Left hindlimb (tissue), 1 donor: ENCODE results near the gene IL17B.
"Not testable (repeated sequence)": the region's sequence is repeated elsewhere in the genome, so short reads cannot be mapped to it uniquely, and the experiment has no call there.

ENCODE experiments used
- DNase-seq: peaks from one replicate; pipeline ENCODE4 v3.0.0-alpha.2; 2018

IL17B gene

GRCh38 chr5:149399775-149400174 is 20.7 kb upstream of the IL17B start:
- no peak for DNase-seq

DNA sequence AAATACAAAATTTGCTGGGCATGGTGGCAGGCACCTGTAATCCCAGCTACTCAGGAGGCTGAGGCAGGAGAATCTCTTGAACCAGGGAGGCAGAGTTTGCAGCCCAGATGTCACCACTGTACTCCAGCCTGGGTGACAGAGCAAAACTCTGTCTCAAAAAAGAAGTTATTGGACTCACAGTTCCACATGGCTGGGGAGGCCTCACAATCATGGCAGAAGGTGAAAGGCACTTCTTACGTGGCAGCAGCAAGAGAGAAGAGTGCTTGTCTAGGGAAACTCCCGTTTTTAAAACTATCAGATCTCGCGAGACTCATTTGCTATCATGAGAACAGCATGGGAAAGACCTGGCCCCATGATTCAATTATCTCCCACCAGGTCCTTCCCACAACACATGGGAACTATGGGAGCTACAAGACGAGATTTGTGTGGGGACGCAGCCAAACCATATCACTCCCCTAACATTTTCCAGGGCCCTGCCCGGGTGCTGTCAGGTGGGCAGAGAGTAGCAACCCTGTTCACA is 19.7 kb upstream of the IL17B start:
- DNase-seq, result not testable (repeated sequence)

GRCh38 chr5:149397530-149397929 is 18.4 kb upstream of the IL17B start:
- DNase-seq, result no peak

- not testable (repeated sequence) for DNase-seq
Observed at GRCh38 chr5:149394996-149395395, 15.9 kb upstream of the IL17B start.

DNA sequence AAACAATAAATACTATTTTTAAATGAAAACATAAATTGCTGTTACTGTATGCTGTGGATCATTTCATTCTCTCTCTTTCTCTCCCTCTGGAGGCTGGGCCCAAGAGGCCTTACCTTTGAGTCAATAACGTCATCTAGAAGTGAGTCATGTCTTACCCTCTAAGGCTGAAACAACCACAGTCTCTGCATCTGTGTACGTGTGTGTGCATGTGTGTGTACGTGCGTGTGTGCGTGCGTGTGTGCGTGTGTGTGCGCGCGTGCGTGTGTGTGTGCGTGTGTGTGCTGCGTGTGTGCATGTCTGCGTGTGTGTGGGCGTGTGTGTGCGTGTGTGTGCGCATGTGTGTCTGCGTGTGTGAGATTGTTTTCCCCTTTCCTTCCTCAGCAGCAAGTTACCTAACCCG is 13.6 kb upstream of the IL17B start:
- no peak for DNase-seq

- no peak for DNase-seq
Observed at GRCh38 chr5:149391524-149391923, 12.4 kb upstream of the IL17B start.

GRCh38 chr5:149391076-149391475 is 12.0 kb upstream of the IL17B start:
- DNase-seq, result not testable (repeated sequence)

DNA sequence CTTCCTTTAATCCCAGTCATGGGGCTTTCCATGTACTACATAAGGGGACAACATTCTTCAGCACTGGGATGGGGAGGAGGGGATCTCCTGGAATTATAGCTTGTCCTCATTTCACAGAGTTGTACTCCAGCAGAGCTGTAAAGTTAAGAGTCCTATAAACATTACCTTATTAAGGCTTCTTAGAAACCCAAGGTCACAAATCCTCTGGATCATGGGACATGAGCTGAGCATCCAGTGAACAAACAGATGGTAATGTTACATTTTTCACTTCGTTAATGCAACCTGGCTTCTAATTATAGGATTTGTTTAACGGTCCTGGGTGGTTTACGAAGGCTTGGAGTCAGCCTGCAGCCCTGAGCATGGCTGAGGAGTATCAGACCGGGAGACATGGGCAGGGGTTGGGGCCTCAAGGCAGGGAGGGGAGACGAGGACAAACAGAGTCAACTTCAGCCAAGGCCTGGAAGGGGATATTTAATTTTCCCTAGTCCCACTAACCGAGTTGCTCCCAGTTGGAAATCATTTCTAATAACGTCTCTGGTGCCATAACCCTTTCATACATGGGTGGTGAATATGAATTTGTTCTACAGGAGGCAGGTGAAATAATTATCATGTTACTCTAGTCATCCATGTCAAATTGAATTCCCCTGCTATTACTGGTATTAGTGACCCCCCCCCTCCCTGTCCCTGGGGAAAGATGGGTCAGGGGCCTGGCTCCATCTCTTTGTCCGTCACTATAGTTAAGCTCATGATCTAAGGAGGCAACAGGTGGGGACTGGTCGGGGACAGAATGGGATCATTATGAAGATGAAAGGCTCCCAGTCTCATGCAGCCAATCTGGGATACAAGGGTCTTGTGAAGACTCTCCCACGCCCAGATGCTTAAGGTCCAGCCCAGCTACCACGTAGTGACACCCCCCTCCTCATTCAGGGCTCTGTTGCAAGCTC is 10.7 kb upstream of the IL17B start:
- DNase-seq, result no peak

- no peak for DNase-seq
Observed at GRCh38 chr5:149388498-149389190, 9.6 kb upstream of the IL17B start.

GRCh38 chr5:149387982-149388381 is 8.9 kb upstream of the IL17B start:
- no peak for DNase-seq

DNA sequence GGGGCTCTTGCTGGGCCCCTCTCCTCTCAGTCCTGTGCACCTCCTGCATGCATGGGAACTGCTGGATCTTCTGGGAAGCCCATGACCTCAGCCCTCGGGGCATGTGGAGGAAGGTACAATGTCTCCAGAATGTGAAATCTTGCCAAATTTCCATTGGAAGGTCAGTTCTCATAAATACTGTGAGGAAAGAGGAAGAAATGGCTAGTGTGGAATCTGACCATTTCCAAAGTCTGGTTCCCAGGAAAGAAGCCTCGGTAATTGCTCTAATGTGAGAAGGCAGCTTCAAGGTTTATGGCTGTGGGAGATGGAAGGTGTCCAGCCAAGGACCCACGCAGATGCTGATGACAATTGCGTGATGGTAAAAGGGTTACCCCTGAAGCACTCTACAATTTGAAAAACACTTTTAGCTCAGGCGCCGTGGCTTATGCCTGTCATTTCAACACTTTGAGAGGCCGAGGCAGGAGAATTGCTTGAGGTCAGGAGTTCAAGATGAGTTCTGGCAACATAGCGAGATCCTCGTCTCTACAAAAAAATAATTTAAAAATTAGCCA is 8.1 kb upstream of the IL17B start:
- DNase-seq, result no peak

DNA sequence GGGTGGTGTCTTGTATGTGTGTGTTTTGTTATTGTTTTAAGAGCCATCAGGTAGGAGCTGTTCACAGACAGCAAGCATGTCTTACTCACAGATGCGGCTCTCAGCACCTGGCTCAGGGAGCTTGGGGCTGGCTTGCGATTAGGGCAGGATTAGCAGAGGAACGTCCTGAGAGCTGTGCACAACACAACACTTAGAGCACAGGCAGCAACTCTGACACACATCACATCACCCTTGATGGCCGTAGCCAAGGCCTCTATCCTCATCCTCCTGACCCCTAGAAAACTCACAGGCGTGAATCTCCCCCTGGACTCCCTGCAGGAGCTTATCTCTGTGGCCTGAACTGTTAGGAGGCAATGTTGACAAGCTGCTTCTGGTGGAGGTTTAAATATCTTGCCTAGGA is 7.1 kb upstream of the IL17B start:
- no peak for DNase-seq

GRCh38 chr5:149383399-149383798 is 4.3 kb upstream of the IL17B start:
- no peak for DNase-seq

DNA sequence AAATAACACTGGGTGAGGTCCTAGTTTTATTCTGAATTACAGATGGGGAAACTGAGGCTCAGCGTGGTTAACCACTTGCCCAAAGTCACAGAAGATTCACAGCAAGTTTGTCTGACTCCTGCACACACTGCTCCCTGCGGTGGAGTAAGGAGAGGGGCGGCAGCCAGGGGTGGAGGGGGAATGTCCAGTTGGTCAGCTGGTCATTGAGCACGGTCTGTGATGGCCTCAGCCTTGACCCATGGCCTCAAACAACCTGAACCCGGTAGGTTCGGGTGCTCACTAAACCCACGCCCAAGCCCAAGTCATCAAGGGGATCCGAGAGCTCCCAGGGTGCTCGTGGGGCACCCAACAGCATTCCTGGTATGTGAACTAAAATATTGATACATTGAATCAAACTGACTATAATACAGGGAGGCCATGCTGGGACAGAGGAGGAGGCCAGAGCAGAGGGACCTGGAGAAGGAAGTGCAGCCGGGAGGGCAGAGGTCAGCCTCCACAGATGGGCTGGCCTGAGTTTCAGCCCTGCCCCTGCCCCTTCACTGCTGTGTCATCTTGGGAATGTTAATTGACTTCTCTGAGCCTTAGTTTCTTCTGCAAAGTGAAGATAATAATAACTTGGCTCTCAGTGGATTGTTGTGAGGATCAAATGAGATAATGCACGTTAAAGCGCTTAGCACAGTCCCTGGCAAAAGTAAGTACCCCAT is 3.6 kb upstream of the IL17B start:
- DNase-seq, result no peak

- DNase-seq, result peak; percentile 76
Observed at GRCh38 chr5:149381986-149382338, 2.9 kb upstream of the IL17B start.

DNA sequence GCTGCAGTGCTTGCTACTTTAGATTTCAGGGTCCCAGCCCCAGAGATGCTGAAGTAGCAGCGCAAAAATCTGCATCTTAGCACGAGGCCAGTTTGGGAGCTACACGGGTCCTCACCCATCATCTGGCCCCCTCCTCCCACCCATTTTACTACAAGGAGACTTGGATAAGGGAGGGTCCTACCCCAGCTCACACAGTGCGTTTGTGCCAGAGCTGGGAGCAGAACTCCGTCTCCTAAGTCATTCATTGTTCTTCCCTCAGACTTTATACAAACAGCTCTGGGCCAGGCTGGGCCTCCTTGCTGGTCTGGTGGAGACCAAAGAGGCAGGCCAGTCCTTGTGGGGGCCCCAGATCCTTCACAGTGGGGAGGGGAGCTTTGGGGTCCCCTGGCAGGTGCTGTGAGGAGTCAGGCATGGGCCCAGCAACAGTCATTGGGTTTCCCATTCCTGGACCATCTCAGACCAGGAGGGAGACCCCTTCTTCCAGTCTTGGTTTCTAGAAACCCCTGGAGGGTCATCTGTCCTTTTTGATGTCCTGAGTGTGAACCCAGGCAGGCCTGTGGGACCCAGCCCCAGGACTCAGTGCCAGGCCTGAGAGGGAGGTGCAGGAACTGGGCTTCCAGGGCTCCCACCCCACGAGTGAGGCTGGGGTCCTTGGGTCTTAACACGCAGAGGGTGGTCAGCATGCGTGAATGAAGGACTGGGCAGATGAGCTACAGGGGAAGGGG is 2.3 kb upstream of the IL17B start:
- DNase-seq, result no peak

- DNase-seq, result no peak
Observed at GRCh38 chr5:149380466-149381121, 1.5 kb upstream of the IL17B start.

GRCh38 chr5:149379818-149380374 is 804 bp upstream of the IL17B start:
- no peak for DNase-seq

DNA sequence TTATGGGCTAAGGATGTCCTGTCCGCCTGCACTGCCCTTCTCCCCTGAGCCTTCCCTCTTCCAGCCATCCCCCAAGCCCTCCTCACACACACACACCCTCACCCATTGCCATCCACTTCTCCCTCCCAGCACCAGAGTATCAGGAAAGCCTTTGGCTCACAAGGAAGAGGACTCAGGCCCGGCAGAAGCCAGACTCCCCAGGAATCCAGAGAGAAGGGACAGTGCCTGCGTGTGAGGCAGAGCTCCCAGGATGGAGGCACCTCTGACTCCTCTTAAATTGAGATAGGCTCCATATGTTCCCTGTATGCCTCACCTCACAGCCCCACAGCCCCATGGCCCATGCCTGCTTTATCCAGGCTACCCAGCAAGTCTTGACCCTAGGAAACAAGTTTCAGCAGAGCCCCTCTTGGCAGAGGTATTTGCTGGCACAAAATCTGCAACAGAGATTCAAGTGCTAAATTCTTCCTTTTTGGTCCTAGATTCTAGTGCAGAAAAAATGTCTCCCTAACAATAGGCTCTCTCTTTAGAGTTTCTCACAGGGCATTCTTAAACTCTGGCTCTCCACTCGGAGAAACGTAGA is 761 bp downstream of the IL17B start:
- DNase-seq, result no peak

DNA sequence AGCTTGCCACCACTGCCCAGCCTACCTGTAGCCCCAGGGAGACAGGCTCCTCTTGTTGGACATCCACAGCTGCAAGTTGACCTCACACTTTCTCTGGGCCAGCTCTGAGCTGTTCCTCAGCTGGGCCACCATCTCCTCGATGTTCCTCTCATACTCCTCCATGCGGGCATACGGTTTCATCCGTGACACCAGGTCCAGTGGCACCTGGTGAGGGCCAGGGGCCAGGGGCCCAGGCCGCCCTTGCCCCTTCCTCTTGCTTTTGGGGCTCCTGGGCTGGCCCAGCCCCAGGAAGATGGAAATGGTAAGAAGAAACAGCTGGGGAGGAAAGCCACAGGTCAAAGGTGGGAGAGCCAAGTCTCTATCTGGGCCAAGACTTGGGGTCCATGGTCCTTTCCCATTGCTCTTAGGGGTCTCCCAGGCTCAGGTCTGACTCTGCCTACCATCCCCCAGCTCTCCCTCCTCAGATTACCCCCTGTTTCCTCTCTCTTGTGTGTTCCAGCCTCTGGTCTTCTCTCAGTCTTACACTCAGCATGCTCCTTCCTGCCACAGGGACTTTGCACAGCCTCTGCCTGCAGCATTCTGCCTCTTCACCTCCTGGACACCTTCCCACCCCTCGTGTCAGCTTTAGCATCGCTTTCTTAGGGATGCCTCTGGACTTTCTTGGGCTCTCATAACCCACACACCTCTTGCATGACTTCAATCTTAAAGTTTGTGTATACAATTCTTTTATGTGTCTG is 2.2 kb downstream of the IL17B start:
- no peak for DNase-seq
